AG04449 (cell line): ENCODE results near the gene IPO11.

Source experiments
- CTCF ChIA-PET: fragments of 350-600 bp; formaldehyde crosslinking; extraction: SDS; loops from one replicate; lab custom pipeline; 2021; ENCODE audit warnings: antibody characterized with exemption; lab: Yijun Ruan, JAX
- POLR2A ChIA-PET: fragments of 400-600, 350-600 bp; formaldehyde crosslinking; extraction: SDS; loops from one replicate; lab custom pipeline; 2020; ENCODE audit warnings: antibody characterized with exemption, inconsistent platforms; lab: Yijun Ruan, JAX
- DNase-seq: peaks from one replicate; pipeline ENCODE4 v3.0.0-alpha.2; 2010; ENCODE audit warnings: low read depth, low spot score
- H3K4me3 ChIP-seq: 2 replicates; pipeline ENCODE4 v1.5.1; 2011; ENCODE audit warnings: low read depth, mild to moderate bottlenecking, control low read depth, low read length
- TF ChIP-seq, protein P1 (sequence below): IDR thresholded peaks from one replicate; pipeline ENCODE4 v1.5.1; 2011; ENCODE audit warnings: mild to moderate bottlenecking, moderate library complexity, low read length, control low read depth, inconsistent platforms; ENCODE audit not compliant: insufficient read depth; ENCODE audit errors: missing control alignments

The IPO11 gene

GRCh38 chr5:62596691-62597090, 184.1 kb downstream of the IPO11 start:
- TF ChIP-seq, protein P1, sequence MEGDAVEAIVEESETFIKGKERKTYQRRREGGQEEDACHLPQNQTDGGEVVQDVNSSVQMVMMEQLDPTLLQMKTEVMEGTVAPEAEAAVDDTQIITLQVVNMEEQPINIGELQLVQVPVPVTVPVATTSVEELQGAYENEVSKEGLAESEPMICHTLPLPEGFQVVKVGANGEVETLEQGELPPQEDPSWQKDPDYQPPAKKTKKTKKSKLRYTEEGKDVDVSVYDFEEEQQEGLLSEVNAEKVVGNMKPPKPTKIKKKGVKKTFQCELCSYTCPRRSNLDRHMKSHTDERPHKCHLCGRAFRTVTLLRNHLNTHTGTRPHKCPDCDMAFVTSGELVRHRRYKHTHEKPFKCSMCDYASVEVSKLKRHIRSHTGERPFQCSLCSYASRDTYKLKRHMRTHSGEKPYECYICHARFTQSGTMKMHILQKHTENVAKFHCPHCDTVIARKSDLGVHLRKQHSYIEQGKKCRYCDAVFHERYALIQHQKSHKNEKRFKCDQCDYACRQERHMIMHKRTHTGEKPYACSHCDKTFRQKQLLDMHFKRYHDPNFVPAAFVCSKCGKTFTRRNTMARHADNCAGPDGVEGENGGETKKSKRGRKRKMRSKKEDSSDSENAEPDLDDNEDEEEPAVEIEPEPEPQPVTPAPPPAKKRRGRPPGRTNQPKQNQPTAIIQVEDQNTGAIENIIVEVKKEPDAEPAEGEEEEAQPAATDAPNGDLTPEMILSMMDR, result no peak
- POLR2A ChIA-PET, result no interaction called here
- CTCF ChIA-PET, result no interaction called here
- H3K4me3 ChIP-seq, result no peak overlapping the region
- no peak for DNase-seq

DNA sequence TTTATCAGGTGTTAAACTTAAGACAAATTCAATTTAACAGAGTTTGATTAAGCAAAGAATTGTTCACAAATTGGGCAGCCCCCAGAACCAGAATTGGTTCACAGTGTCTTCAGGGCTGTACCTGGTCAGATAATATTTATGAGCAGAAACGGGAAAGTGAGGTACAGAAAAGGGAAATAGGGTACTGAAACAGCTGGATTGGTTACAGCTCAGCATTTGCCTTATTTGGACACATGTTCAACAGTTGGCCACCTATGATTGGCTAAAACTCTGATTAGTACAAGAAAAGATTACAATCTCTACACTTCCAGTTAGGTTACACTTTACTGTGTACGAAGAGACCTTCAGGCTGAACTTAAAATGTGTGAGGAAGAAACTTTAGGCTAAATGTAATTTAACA, 184.8 kb downstream of the IPO11 start:
- POLR2A ChIA-PET, result no interaction called here
- no peak overlapping the region for H3K4me3 ChIP-seq
- no peak for DNase-seq
- TF ChIP-seq, protein P1, result no peak
- CTCF ChIA-PET, result no interaction called here

- TF ChIP-seq, protein P1, result no peak
- no peak for DNase-seq
- ChIA-PET CTCF (no interaction called here), POLR2A (no interaction called here)
- H3K4me3 ChIP-seq, result no peak overlapping the region
These were observed 188.1 kb downstream of the IPO11 start for GRCh38 chr5:62600560-62601252.

GRCh38 chr5:62603934-62604333, 191.4 kb downstream of the IPO11 start:
- POLR2A ChIA-PET, result no interaction called here
- TF ChIP-seq, protein P1, result no peak
- DNase-seq, result no peak
- CTCF ChIA-PET, result no interaction called here
- no peak overlapping the region for H3K4me3 ChIP-seq

GRCh38 chr5:62605638-62606037, 193.1 kb downstream of the IPO11 start:
- ChIA-PET POLR2A (no interaction called here), CTCF (no interaction called here)
- TF ChIP-seq, protein P1, result no peak
- DNase-seq, result no peak
- H3K4me3 ChIP-seq, result no peak overlapping the region

DNA sequence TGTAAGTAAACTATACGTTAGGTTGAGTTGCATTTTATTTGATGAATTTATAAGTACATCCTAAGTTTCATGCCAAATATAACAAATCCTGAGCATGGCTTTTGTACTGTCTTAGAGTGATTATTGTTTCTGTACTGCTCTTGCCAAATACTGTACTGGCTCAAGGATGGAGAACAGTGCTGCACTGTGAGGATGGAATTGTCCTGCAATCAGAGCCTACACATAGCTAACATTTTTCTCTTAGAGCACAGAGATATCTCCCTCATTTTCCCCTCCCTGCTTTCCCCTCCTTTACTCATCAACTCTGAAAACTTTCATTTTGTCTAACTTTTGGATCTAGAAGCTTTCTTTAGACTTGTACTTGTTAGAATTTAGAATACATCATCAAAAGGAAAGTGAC, 194.3 kb downstream of the IPO11 start:
- no peak overlapping the region for H3K4me3 ChIP-seq
- ChIA-PET POLR2A (no interaction called here), CTCF (no interaction called here)
- DNase-seq, result peak; percentile 23
- TF ChIP-seq, protein P1, result no peak
